ENCODE data around the gene ZNF556.
"Not testable (repeated sequence)": the region's sequence is repeated elsewhere in the genome, so short reads cannot be mapped to it uniquely, and the experiment has no call there.

The ZNF556 gene

DNA sequence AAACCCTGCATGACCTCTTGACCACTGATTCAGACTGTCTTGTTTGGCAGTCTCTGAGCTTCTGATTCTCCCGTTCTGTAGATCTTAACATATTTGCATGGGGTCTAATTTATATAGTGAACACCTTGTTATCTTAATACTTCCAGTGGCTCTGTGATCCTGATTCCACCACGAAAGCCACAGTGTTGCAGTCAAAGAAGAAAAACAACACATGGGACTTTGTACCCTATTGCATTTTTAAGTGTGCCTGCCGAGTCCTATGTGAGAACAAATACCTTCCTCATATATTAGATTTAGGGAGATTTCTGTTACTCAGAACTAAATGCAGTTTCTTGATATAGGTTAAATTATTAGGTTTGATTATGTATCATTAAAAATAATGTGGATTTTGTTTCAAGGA lies 12.3 kb upstream of the ZNF556 start:
- FAIRE-seq: no peak

DNA sequence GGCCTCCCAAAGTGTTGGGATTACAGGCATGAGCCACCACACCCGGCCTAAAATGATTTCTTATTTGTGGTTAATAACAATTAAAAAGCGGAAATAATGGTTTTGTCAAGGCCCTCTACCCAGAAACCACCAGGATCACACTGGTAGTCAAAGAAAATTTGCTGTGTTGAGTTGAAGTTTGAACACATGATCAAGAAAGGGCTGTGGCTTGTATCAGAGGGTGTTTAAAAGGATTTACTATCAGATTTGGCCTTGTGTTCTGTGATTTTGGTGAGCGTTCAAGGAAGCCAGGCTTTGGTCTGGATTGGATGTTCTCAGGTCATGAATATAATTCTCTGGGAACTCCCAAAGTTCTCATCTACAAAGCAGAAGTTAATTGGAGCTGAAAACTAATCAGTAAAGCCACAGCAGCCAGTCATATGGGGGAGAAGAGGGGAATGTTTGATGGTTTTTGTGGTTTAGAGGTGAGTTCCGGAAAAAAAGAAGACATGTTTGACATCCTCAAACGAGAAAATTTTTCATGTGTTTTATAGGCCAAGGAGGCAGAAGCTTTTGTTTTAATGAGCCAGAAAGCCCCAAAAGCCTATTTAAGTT lies 10.6 kb upstream of the ZNF556 start:
- FAIRE-seq: no peak

DNA sequence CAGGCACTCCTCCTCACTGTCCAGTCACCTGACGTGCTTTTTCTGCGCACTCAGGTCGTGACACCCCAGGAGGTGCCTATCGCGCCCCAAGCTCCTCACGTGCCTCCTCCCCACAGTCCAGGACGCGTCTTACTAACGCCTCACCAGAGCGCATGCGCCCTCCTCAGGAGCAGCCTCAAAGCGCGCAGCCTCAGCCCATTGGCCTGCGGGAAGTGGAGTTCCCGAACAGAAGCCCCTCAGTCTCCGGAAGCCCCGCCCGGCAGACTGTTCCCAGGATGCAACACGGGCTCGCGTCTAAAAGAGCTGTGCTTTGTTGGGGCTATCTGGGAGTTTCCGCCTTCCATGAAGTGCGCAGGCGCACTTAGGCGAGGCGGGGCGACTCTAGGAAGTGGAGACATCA lies 8.3 kb upstream of the ZNF556 start:
- FAIRE-seq: no peak

GRCh38 chr19:2863816-2864215 lies 3.3 kb upstream of the ZNF556 start:
- FAIRE-seq: no peak

- FAIRE-seq: no peak
Measured at GRCh38 chr19:2865334-2866100, 1.6 kb upstream of the ZNF556 start.

DNA sequence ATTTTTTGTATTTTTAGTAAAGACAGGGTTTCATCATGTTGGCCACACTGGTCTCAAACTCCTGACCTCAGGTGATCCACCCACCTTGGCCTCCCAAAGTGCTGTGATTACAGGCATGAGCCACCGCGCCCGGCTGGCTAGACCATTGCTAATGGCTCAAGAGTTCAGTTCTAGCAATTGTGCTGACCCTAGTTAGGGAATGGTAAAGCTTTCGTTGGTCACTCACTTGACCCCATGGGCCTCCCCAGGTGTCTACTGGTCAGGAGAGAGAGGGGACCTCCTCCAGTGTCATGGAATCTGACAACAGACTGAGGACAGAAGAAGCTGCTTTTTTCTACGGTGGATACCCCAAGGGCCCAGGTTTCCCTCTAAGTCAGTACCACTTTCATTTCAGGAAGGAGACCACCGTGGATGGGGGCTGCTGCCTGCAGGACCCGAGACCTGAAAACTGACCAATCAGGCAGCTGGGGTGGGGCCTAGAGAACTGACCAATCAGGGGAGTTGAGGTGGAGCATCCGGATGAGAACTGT lies 575 bp upstream of the ZNF556 start:
- FAIRE-seq: no peak

- no peak for FAIRE-seq
Measured at GRCh38 chr19:2869618-2870017, 2.5 kb downstream of the ZNF556 start.

DNA sequence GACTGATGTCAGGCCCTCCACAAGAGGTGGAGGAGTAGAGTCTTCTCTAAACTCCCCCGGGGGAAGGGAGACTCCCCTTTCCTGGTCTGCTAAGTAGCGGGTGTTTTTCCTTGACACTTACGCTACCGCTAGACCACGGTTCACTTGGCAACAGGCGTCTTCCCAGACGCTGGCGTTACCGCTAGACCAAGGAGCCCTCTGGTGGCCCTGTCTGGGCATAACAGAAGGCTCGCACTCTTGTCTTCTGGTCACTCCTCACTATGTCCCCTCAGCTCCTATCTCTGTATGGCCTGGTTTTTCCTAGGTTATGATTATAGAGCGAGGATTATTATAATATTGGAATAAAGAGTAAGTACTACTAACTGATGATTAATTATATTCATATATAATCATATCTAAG lies 5.0 kb downstream of the ZNF556 start:
- FAIRE-seq: not testable (repeated sequence)

DNA sequence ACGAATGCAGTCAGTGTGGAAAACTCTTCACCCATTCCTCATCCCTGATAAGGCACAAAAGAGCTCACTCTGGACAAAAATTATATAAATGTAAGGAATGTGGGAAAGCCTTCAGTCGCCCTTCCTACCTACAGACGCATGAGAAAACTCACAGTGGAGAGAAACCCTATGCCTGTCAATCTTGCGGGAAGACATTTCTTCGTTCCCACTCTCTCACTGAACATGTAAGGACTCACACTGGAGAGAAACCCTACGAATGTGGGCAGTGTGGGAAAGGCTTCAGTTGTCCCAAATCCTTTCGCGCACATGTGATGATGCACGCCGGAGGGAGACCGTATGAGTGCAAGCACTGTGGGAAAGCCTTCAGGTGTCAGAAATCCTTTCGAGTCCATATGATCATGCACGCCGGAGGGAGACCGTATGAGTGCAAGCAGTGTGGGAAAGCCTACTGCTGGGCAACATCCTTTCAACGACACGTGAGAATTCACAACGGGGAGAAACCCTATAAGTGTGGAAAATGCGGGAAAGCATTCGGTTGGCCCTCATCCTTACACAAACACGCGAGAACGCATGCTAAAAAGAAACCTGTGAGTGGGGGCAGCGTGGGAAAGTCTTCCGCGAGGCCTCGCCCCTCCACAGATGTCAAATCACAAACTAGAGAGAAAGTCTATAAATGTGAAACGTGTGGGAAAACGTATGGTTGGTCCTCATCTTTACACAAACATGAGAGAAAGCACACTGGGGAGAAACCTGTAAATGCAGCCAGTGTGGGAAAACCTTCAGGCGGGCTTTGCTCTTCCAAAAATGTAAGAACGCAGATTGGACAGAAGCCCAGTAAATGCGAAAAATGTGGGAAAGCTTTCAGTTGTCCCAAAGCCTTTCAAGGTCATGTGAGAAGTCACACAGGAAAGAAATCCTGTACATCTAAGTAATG lies 10.5 kb downstream of the ZNF556 start:
- no peak for FAIRE-seq

DNA sequence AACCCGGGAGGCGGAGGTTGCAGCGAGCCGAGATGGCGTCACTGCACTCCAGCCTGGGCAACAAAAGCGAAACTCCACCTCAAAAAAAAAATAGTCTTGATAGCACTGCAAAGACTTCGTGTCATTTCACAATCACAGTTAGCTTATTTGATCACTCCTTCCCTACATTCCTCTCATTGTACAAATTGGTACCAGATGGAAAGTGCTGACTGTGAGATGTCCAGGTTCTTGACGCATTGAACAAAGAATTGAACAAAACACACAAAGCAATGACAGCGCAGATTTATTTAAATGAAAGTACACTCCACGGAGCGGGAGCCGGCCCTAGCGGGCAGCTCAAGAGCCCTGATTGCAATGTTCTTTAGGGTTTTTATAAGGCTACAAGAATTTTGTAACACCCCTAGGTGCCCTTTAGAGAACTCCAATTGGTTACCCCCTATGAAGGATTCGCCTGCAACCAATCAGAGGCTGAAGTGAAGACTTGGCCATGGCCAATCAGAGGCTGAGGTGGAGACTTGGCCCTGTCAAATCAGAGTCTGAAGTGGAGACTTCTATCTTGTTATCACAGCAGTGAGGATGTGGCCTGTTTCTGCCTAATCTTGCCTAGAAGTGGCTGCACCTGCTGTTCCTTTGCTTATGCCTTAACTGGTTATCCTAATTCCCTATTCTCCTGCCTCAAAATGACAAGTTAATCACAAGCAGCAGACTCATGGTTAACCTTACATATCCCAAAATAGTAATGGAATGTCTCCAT lies 16.7 kb downstream of the ZNF556 start:
- FAIRE-seq: no peak

- FAIRE-seq: no peak
Measured at GRCh38 chr19:2885736-2886135, 18.6 kb downstream of the ZNF556 start.

DNA sequence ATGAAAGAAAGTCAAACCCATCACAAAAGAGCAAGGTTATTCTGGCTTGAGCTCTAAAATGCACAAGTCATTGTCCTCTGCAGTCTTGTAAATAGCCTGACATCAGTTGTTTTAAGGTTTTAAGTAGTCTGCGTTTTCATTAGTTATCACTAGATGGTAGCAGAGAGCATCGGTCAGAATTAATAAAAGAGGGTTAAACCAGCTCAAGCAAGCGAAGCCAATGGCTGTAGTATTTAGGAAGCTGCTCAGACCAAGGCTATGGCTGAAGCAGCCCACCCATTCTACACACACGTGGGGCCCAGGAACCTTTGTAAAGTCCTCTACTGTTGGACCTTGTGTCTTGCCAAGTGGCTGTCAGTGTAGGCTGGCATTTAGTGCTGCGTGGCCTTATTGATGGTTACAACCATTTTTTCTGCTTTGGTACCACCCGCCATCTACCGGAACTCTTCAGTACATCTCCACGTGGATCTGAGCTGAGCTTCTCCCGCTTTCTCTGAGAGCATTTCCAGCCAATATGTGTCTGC lies 20.3 kb downstream of the ZNF556 start:
- peak; percentile 94 for FAIRE-seq

GRCh38 chr19:2888731-2889224 lies 21.6 kb downstream of the ZNF556 start:
- no peak for FAIRE-seq

GRCh38 chr19:2890531-2890930 lies 23.4 kb downstream of the ZNF556 start:
- not testable (repeated sequence) for FAIRE-seq

GRCh38 chr19:2896694-2897093 lies 29.6 kb downstream of the ZNF556 start:
- FAIRE-seq: no peak

DNA sequence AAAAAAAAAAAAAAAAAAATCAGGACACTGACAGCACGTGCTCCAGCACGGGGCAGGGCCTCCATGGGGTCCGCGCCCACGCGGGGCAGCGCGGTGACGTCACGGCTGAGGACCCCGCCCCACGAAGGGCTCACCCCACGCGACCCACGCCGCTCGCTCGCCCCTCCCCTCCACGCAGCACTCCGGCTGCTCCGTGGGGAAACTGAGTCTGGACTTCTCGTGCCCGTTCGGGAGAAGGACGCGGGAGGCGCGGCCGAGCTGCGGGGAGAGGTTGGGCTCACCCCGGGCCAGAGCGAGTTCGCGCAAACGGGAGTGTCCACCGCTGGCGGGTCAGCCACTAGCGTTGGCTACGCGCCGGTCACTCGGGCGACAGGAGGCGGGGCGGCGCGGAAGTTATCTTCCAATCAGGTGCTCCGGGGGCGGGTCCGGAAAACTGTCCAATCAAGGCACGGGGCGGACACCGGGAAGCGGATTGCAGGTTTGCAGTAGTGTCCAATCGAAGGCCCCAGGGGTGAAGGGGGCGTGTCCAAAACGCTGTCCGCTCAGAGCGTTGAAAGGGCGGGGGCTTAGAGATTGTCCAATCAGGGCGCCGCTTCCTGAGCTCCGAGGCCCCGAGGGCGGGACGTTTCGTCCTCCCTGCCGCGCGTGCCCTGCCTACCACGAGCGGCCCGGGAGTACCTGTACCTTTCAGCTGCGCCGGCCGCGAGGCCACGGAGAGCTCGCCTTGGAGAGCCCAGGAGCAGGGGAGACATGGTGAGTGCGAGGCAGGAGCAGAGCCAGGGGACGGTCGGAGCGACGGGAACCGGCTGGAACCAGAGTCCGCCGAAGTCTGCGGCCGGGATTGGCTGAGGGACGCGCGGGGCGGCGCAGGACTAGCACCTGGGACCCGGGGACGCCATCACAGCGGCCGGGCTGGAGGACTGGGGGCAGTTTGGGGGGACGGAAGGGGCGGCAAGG lies 33.4 kb downstream of the ZNF556 start, which contains the start of gene ZNF57:
Gene ZNF57, plus strand, starts transcription at position 633 of the 957 bp plus-strand sequence. Its CDS starts 118 bp downstream, at position 751.
- peak; percentile 99 for FAIRE-seq

GRCh38 chr19:2902590-2903218 lies 35.6 kb downstream of the ZNF556 start:
- FAIRE-seq: no peak

DNA sequence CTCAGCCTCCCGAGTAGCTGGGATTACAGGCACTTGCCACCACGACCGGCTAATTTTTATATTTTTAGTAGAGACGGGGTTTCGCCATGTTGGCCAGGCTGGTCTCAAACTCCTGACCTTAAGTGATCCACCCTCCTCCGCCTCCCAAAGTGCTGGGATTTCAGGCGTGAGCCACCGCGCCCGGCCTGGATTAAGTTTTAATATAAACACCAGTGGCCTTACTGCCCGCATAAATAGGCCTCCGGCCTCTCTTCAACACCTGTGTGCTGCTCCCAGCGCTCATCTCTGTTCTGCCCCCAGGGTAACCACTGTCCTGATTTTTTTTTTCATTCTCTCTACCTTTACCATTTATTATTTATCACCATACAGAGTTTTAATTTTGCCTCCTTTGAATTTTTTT lies 36.2 kb downstream of the ZNF556 start:
- not testable (repeated sequence) for FAIRE-seq

DNA sequence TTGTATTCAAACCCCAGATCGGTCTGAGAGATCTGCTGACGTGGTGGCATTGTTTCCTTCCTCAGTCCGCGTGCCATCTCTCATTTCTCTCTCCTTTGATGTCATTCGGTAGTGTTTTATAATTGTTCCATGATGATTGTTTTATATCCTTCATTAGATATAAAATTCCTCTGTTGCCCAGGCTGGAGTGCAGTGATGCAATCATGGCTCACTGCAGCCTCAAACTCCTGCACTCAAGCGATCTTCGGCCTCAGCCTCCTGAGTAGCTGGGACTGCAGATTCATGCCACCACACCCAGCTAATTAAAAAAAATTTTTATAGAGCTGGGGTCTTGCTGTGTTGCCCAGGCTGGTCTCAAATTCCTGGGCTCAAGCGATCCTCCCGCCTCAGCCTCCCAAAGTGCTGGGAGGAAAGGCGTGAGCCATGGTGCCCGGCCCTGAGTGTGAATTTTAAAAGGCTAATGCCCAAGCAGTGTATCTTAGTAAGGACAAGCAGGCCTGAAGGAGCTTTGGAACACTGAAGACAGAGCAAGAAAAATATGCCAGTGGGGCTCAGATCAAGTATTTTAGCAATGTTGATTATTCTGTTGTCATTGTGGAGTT lies 38.9 kb downstream of the ZNF556 start:
- no peak for FAIRE-seq

Measured in A204.1 (cell line).